Measurements from ENCODE around the gene OPCML.

Gene OPCML

GRCh38 chr11:132640952-132641351 is 891.3 kb downstream of the OPCML start:
- no peak overlapping the region for H3K4me3 ChIP-seq (ENCODE audit: low read depth in 1 of 2, low read length in 2 of 2)
- H3K9ac ChIP-seq (ENCODE audit: low read depth in 1 of 2, low read length in 2 of 2) = no peak overlapping the region
- no peak overlapping the region for H3K27ac ChIP-seq (ENCODE audit: low read depth, low read length)
- H3K4me1 ChIP-seq (ENCODE audit: control insufficient read depth in 1 of 2, insufficient read depth in 2 of 2, low read length in 2 of 2) = no peaks in the 10 kb centered on the region
- H3K27me3 ChIP-seq (ENCODE audit: control insufficient read depth in 1 of 2, insufficient read depth in 2 of 2, low read length in 2 of 2) = no peaks in the 10 kb centered on the region
- no peaks in the 10 kb centered on the region for H3K36me3 ChIP-seq (ENCODE audit: control insufficient read depth in 1 of 2, insufficient read depth in 2 of 2, low read length in 2 of 2)
- no peaks in the 10 kb centered on the region for H3K9me3 ChIP-seq (ENCODE audit: control insufficient read depth in 1 of 2, low read length in 2 of 2)

- Histone ChIP-seq H3K9ac (ENCODE audit: low read depth in 1 of 2, low read length in 2 of 2) (no peak overlapping the region), H3K4me1 (ENCODE audit: control insufficient read depth in 1 of 2, insufficient read depth in 2 of 2, low read length in 2 of 2) (no peaks in the 10 kb centered on the region), H3K27ac (ENCODE audit: low read depth, low read length) (no peak overlapping the region), H3K4me3 (ENCODE audit: low read depth in 1 of 2, low read length in 2 of 2) (no peak overlapping the region), H3K36me3 (ENCODE audit: control insufficient read depth in 1 of 2, insufficient read depth in 2 of 2, low read length in 2 of 2) (no peaks in the 10 kb centered on the region), H3K27me3 (ENCODE audit: control insufficient read depth in 1 of 2, insufficient read depth in 2 of 2, low read length in 2 of 2) (no peaks in the 10 kb centered on the region), H3K9me3 (ENCODE audit: control insufficient read depth in 1 of 2, low read length in 2 of 2) (no peaks in the 10 kb centered on the region)
Measured at GRCh38 chr11:132639986-132640385, 892.3 kb downstream of the OPCML start.

DNA sequence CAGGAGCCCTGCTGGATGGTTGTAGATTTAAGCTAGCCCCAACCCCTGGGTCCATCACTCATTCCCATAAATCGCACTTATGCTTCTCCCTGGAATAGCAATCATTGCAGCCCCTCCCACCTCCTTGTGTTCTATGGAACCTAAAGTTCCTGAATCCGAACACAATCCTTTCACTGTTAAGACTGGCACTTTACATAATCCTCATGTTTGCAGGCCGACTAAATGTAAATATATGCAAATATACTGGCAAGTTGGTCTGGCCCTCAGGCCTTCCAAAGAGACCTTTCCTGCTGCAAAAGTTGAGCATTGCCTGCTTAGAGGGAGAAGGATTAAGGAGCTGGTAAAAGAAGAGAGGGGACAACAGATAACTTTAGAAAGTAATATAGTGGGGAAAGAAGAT is 892.9 kb downstream of the OPCML start:
- no peak overlapping the region for H3K4me3 ChIP-seq (ENCODE audit: low read depth in 1 of 2, low read length in 2 of 2)

DNA sequence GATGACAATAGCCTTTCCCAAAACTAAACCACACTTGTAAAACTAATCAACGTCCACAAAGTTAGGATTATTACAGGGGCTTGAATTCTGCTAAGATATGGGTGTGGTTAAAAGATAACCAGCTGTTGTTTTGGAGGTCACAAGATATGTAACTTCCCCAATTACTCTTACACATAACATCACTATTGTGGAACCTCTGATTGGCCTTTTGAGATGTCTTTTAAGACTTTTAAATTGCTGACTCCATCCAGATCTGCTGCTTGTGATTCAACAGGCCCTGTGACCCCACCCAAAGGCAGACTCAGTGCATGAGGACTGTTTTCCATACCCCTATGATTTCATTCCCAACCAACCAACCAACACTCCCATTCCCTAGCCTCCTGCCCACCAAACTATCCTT is 893.9 kb downstream of the OPCML start:
- Histone ChIP-seq H3K36me3 (ENCODE audit: control insufficient read depth in 1 of 2, insufficient read depth in 2 of 2, low read length in 2 of 2) (no peaks in the 10 kb centered on the region), H3K9me3 (ENCODE audit: control insufficient read depth in 1 of 2, low read length in 2 of 2) (no peaks in the 10 kb centered on the region), H3K9ac (ENCODE audit: low read depth in 1 of 2, low read length in 2 of 2) (no peak overlapping the region), H3K4me1 (ENCODE audit: control insufficient read depth in 1 of 2, insufficient read depth in 2 of 2, low read length in 2 of 2) (no peaks in the 10 kb centered on the region), H3K27me3 (ENCODE audit: control insufficient read depth in 1 of 2, insufficient read depth in 2 of 2, low read length in 2 of 2) (no peaks in the 10 kb centered on the region), H3K4me3 (ENCODE audit: low read depth in 1 of 2, low read length in 2 of 2) (no peak overlapping the region), H3K27ac (ENCODE audit: low read depth, low read length) (no peak overlapping the region)

More for the DNA sequence above, 892.9 kb downstream of the OPCML start:
- no peaks in the 10 kb centered on the region for H3K27me3 ChIP-seq (ENCODE audit: control insufficient read depth in 1 of 2, insufficient read depth in 2 of 2, low read length in 2 of 2)
- no peaks in the 10 kb centered on the region for H3K9me3 ChIP-seq (ENCODE audit: control insufficient read depth in 1 of 2, low read length in 2 of 2)
- no peak overlapping the region for H3K9ac ChIP-seq (ENCODE audit: low read depth in 1 of 2, low read length in 2 of 2)
- no peak overlapping the region for H3K27ac ChIP-seq (ENCODE audit: low read depth, low read length)
- H3K36me3 ChIP-seq (ENCODE audit: control insufficient read depth in 1 of 2, insufficient read depth in 2 of 2, low read length in 2 of 2) = no peaks in the 10 kb centered on the region
- H3K4me1 ChIP-seq (ENCODE audit: control insufficient read depth in 1 of 2, insufficient read depth in 2 of 2, low read length in 2 of 2) = no peaks in the 10 kb centered on the region

DNA sequence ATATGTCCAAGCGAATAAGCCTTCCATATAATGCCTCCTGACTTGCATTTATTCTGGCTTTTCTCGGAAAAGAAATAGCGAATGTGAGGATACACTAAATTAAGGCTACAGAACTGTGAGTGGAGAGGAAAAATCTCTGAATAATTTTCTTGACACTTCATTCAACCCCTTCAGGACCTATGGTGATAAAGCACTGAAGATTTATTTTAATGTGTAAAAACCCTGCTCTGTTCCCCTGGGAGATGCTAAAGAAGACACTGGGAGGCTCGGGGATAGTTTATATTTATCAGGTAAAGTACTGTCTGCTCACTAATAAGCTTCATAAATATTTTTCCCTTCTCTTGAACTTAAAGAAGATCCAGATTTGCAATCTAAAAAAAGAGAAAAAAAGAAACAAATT is 895.8 kb downstream of the OPCML start:
- no peaks in the 10 kb centered on the region for H3K4me1 ChIP-seq (ENCODE audit: control insufficient read depth in 1 of 2, insufficient read depth in 2 of 2, low read length in 2 of 2)
- H3K27me3 ChIP-seq (ENCODE audit: control insufficient read depth in 1 of 2, insufficient read depth in 2 of 2, low read length in 2 of 2) = no peaks in the 10 kb centered on the region
- no peak overlapping the region for H3K4me3 ChIP-seq (ENCODE audit: low read depth in 1 of 2, low read length in 2 of 2)
- H3K9ac ChIP-seq (ENCODE audit: low read depth in 1 of 2, low read length in 2 of 2) = no peak overlapping the region
- H3K36me3 ChIP-seq (ENCODE audit: control insufficient read depth in 1 of 2, insufficient read depth in 2 of 2, low read length in 2 of 2) = no peaks in the 10 kb centered on the region
- no peaks in the 10 kb centered on the region for H3K9me3 ChIP-seq (ENCODE audit: control insufficient read depth in 1 of 2, low read length in 2 of 2)
- no peak overlapping the region for H3K27ac ChIP-seq (ENCODE audit: low read depth, low read length)

DNA sequence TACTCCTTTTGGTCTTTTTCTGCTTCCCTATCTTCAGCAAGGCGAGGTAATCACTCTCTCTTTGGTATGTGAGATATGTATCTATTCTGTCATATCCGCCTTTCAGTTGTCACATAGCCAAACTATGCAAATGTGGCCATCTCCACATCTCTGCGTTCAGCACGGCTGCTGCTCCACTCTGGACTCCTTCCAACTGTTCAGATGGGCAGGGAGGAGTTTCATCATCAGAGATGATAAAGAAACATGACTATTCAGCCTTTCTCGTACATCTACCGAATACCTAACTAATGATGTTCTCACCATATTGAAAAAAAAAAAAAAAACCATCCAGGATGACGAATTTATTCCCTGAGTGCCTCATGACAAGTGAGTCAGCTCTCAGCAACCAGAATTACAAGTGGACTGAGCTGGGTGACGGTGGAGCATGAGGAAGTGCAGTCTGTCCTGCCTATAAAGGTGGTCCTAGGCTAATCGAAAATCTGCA is 899.6 kb downstream of the OPCML start:
- no peak overlapping the region for H3K27ac ChIP-seq (ENCODE audit: low read depth, low read length)
- H3K4me1 ChIP-seq (ENCODE audit: control insufficient read depth in 1 of 2, insufficient read depth in 2 of 2, low read length in 2 of 2) = no peaks in the 10 kb centered on the region
- no peak overlapping the region for H3K9ac ChIP-seq (ENCODE audit: low read depth in 1 of 2, low read length in 2 of 2)
- H3K9me3 ChIP-seq (ENCODE audit: control insufficient read depth in 1 of 2, low read length in 2 of 2) = no peaks in the 10 kb centered on the region
- H3K36me3 ChIP-seq (ENCODE audit: control insufficient read depth in 1 of 2, insufficient read depth in 2 of 2, low read length in 2 of 2) = no peaks in the 10 kb centered on the region
- no peak overlapping the region for H3K4me3 ChIP-seq (ENCODE audit: low read depth in 1 of 2, low read length in 2 of 2)
- H3K27me3 ChIP-seq (ENCODE audit: control insufficient read depth in 1 of 2, insufficient read depth in 2 of 2, low read length in 2 of 2) = no peaks in the 10 kb centered on the region

DNA sequence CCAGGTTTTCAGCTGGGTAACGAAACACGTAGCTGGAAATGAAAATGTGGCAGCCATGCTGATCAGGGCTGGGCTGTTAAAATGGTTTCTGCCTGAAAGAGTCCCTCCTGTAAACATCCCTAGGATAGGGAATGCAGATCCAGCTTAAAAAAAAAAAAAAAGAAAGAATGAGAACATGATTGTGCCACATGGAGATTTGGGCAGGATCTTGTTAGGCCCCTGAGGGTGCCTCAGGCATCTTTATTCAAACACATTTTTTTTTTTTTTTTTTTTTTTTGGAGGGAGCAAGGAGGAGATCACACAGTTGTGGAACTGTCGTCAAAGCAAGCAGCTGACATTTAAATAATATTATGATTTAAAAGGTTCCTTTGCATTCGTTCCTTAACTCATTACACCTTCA is 900.3 kb downstream of the OPCML start:
- Histone ChIP-seq H3K4me3 (ENCODE audit: low read depth in 1 of 2, low read length in 2 of 2) (no peak overlapping the region), H3K27ac (ENCODE audit: low read depth, low read length) (no peak overlapping the region), H3K9ac (ENCODE audit: low read depth in 1 of 2, low read length in 2 of 2) (no peak overlapping the region), H3K36me3 (ENCODE audit: control insufficient read depth in 1 of 2, insufficient read depth in 2 of 2, low read length in 2 of 2) (no peaks in the 10 kb centered on the region), H3K27me3 (ENCODE audit: control insufficient read depth in 1 of 2, insufficient read depth in 2 of 2, low read length in 2 of 2) (no peaks in the 10 kb centered on the region), H3K9me3 (ENCODE audit: control insufficient read depth in 1 of 2, low read length in 2 of 2) (no peaks in the 10 kb centered on the region), H3K4me1 (ENCODE audit: control insufficient read depth in 1 of 2, insufficient read depth in 2 of 2, low read length in 2 of 2) (no peaks in the 10 kb centered on the region)

DNA sequence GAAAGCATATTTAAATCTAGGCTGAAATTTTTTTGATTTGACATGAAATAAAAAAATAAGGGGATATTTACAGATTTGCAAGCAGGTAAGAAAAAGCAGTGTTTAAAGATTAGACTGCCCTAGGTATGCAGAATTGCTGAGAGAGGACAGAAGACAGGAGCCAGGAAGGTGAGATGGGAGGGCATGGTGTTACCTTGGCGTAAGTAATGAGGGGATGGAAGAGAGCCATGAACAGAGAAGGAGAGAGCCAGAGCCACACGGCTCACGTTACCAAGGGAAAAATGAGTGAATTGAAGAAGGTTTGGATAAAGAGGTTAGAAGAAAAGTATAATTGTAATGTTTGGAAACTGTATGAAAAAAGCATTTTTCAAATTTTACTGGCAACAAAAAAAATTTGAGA is 904.3 kb downstream of the OPCML start:
- no peaks in the 10 kb centered on the region for H3K9me3 ChIP-seq (ENCODE audit: control insufficient read depth in 1 of 2, low read length in 2 of 2)
- no peaks in the 10 kb centered on the region for H3K27me3 ChIP-seq (ENCODE audit: control insufficient read depth in 1 of 2, insufficient read depth in 2 of 2, low read length in 2 of 2)
- no peak overlapping the region for H3K4me3 ChIP-seq (ENCODE audit: low read depth in 1 of 2, low read length in 2 of 2)
- H3K27ac ChIP-seq (ENCODE audit: low read depth, low read length) = no peak overlapping the region
- no peak overlapping the region for H3K9ac ChIP-seq (ENCODE audit: low read depth in 1 of 2, low read length in 2 of 2)
- no peaks in the 10 kb centered on the region for H3K36me3 ChIP-seq (ENCODE audit: control insufficient read depth in 1 of 2, insufficient read depth in 2 of 2, low read length in 2 of 2)
- no peaks in the 10 kb centered on the region for H3K4me1 ChIP-seq (ENCODE audit: control insufficient read depth in 1 of 2, insufficient read depth in 2 of 2, low read length in 2 of 2)

DNA sequence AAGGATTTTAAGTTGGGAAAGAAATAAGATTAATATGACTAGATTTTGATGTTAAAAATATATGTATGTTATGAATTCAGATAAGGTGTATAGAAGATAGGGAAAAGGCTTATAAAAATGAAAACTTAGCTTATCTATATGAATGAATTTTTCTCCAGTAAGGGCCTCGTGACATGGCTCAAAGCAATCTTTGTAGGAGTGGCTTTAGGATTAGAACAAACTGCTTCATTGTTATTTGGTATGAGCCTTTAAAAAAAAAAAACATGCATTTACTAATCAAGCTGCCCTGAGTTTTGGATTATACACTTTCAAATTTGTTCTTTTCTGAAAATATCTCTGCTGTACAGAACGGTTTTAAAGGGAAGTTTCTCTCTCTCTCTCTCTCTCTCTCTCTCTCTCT is 905.9 kb downstream of the OPCML start:
- no peak overlapping the region for H3K4me3 ChIP-seq (ENCODE audit: low read depth in 1 of 2, low read length in 2 of 2)
- H3K36me3 ChIP-seq (ENCODE audit: control insufficient read depth in 1 of 2, insufficient read depth in 2 of 2, low read length in 2 of 2) = no peaks in the 10 kb centered on the region

DNA sequence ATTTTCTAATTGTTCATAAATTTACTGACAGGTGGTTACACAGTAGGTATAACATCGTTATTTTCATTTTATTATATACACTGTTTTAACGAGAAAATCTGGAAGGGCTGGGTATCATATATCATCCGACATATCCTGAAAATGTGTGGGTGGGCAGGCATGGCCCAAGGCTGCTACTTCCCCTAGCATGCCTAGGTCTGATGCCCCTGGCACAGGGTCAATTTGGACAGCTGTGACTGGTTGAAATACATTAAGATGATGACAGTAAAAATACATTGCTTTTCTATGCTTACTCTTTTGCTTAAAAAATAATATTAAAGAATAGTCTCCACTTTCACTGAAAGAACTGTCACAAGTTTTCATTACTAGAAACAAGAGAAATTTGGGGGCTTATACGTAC is 908.8 kb downstream of the OPCML start:
- Histone ChIP-seq H3K27me3 (ENCODE audit: control insufficient read depth in 1 of 2, insufficient read depth in 2 of 2, low read length in 2 of 2) (no peaks in the 10 kb centered on the region), H3K4me1 (ENCODE audit: control insufficient read depth in 1 of 2, insufficient read depth in 2 of 2, low read length in 2 of 2) (no peaks in the 10 kb centered on the region), H3K36me3 (ENCODE audit: control insufficient read depth in 1 of 2, insufficient read depth in 2 of 2, low read length in 2 of 2) (no peaks in the 10 kb centered on the region), H3K9ac (ENCODE audit: low read depth in 1 of 2, low read length in 2 of 2) (no peak overlapping the region), H3K27ac (ENCODE audit: low read depth, low read length) (no peak overlapping the region), H3K9me3 (ENCODE audit: control insufficient read depth in 1 of 2, low read length in 2 of 2) (no peaks in the 10 kb centered on the region), H3K4me3 (ENCODE audit: low read depth in 1 of 2, low read length in 2 of 2) (no peak overlapping the region)

More for the DNA sequence above, 905.9 kb downstream of the OPCML start:
- H3K9ac ChIP-seq (ENCODE audit: low read depth in 1 of 2, low read length in 2 of 2) = no peak overlapping the region
- H3K9me3 ChIP-seq (ENCODE audit: control insufficient read depth in 1 of 2, low read length in 2 of 2) = no peaks in the 10 kb centered on the region
- H3K27ac ChIP-seq (ENCODE audit: low read depth, low read length) = no peak overlapping the region
- H3K4me1 ChIP-seq (ENCODE audit: control insufficient read depth in 1 of 2, insufficient read depth in 2 of 2, low read length in 2 of 2) = no peaks in the 10 kb centered on the region
- no peaks in the 10 kb centered on the region for H3K27me3 ChIP-seq (ENCODE audit: control insufficient read depth in 1 of 2, insufficient read depth in 2 of 2, low read length in 2 of 2)

- H3K9me3 ChIP-seq (ENCODE audit: control insufficient read depth in 1 of 2, low read length in 2 of 2) = no peaks in the 10 kb centered on the region
- no peaks in the 10 kb centered on the region for H3K27me3 ChIP-seq (ENCODE audit: control insufficient read depth in 1 of 2, insufficient read depth in 2 of 2, low read length in 2 of 2)
- no peaks in the 10 kb centered on the region for H3K4me1 ChIP-seq (ENCODE audit: control insufficient read depth in 1 of 2, insufficient read depth in 2 of 2, low read length in 2 of 2)
- no peak overlapping the region for H3K9ac ChIP-seq (ENCODE audit: low read depth in 1 of 2, low read length in 2 of 2)
- no peak overlapping the region for H3K4me3 ChIP-seq (ENCODE audit: low read depth in 1 of 2, low read length in 2 of 2)
- H3K36me3 ChIP-seq (ENCODE audit: control insufficient read depth in 1 of 2, insufficient read depth in 2 of 2, low read length in 2 of 2) = no peaks in the 10 kb centered on the region
- H3K27ac ChIP-seq (ENCODE audit: low read depth, low read length) = no peak overlapping the region
Measured at GRCh38 chr11:132621976-132622580, 910.2 kb downstream of the OPCML start.
